Measurements from ENCODE around the gene KDM3B. TPM values are rescaled to one million over a fixed set of nuclear protein-coding genes. Genes with fewer than 3 reads are reported as not detected.

The KDM3B gene
- total and polyA plus RNA-seq, 2 of the 8 experiments (the other 6 are each of a cell fraction or from before 2014, with no cell fraction given): 27.1 to 78.1 TPM

DNA sequence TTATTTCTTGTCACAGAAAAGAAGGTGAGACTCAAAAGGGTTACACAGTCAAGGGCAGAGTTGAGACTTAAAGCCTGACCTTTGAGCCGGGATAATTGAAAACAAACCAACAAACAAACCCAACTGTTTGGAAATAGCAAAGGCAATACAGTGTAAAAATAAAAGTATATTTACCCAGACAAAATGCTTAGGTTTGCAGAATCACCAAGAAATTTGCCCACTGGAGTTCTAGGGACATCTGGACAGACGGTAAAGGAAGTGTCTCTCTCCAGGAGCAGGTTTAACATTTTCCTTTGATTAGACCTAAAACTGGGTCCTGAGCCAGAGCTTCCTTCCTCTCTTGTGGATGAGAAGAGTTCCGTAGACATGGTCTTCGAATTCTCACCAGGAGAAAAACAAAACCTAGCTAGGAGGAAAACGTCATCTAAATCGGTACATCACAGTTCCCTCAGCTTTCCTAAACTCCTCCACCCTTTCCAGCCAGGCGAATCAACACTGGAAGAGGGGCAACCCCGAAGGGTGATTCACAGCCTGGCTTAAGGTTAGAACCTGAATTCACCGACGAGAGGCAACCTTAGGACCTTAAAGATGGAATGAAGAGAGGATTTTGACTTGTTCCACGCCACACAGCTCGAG, 21.6 kb upstream of the KDM3B start (continued):
- TF ChIP-seq TBP (IDR thresholded peaks at IDR 0.05; ENCODE audit: low read depth, low read length) (no peak), TEAD4 (IDR thresholded peaks at IDR 0.05; ENCODE audit: low read depth, low read length) (no peak), JUND (IDR thresholded peaks at IDR 0.05; ENCODE audit: low read length) (no peak), POLR2A (IDR thresholded peaks at IDR 0.05; ENCODE audit: control extremely low read depth in 1 of 2, low read depth in 2 of 2, low read length in 2 of 2) (no peak), NRF1 (IDR thresholded peaks at IDR 0.05; ENCODE audit: low read depth, low read length) (no peak), HDAC6 (IDR thresholded peaks at IDR 0.05; ENCODE audit: low read depth, low read length) (no peak), ATF3 (IDR thresholded peaks at IDR 0.05; ENCODE audit: insufficient read depth, low read depth, low read length) (no peak)

All from H1 (cell line).